Activated T-helper 2 cell treated with anti-CD3 and anti-CD28 coated beads, Interferon-gamma antibody, Interleukin-2, Interleukin-4, amounts not matched to agents 10 μg/mL and 5 μg/mL and 100 μg/mL, durations not matched to agents 14 hours and 24 hours and 36 hours (primary cell): Measurements from ENCODE around the gene ATP13A3. TPM values are rescaled to one million over a fixed set of nuclear protein-coding genes. Genes with fewer than 3 reads are reported as not detected.

ENCODE experiments used
- DNase-seq: peaks from one replicate; pipeline ENCODE4 v3.0.0; 2021; ENCODE audit warnings: low spot score
- H3K27ac Mint-ChIP-seq: one replicate; pipeline ENCODE4 v1.8.0; 2021; ENCODE audit warnings: mixed read lengths
- H3K27me3 Mint-ChIP-seq: one replicate; pipeline ENCODE4 v1.8.0; 2021; ENCODE audit warnings: low read depth, mixed read lengths
- H3K36me3 Mint-ChIP-seq: one replicate; pipeline ENCODE4 v1.8.0; 2021; ENCODE audit warnings: low read depth, mixed read lengths
- H3K4me1 Mint-ChIP-seq: one replicate; pipeline ENCODE4 v1.8.0; 2021; ENCODE audit warnings: low read depth, mixed read lengths
- H3K4me3 Mint-ChIP-seq: one replicate; pipeline ENCODE4 v1.8.0; 2021; ENCODE audit warnings: low read depth, mild to moderate bottlenecking, moderate library complexity, mixed read lengths
- H3K9me3 Mint-ChIP-seq: one replicate; pipeline ENCODE4 v1.8.0; 2021; ENCODE audit warnings: mixed read lengths
- intact Hi-C: fragments of 100-400 bp; cut with micrococcal nuclease; formaldehyde crosslinking; loops from one replicate; pipeline ENCODE4 v1.15.1; 2023
- total RNA-seq: library from RNA; stranded (reverse); gene quantifications from 2 replicates; pipeline ENCODE4 v1.2.3, GENCODE V29; 2022

ATP13A3 gene
- total RNA-seq, 1 donor from 2014 or later = 136 TPM

GRCh38 chr3:194392576-194392975, 94.2 kb downstream of the ATP13A3 start:
- intact Hi-C loops = no loop called here
- no peak overlapping the region for H3K27ac Mint-ChIP-seq
- H3K9me3 Mint-ChIP-seq = peaks cover 12% of the 10 kb centered on the region
- H3K27me3 Mint-ChIP-seq = peaks cover 38% of the 10 kb centered on the region
- H3K4me3 Mint-ChIP-seq = no peak overlapping the region
- no peak for DNase-seq
- peaks cover 4% of the 10 kb centered on the region for H3K36me3 Mint-ChIP-seq
- H3K4me1 Mint-ChIP-seq = peaks cover 20% of the 10 kb centered on the region

- H3K36me3 Mint-ChIP-seq = peaks cover 4% of the 10 kb centered on the region
These were observed 96.0 kb downstream of the ATP13A3 start for GRCh38 chr3:194390835-194391234.

DNA sequence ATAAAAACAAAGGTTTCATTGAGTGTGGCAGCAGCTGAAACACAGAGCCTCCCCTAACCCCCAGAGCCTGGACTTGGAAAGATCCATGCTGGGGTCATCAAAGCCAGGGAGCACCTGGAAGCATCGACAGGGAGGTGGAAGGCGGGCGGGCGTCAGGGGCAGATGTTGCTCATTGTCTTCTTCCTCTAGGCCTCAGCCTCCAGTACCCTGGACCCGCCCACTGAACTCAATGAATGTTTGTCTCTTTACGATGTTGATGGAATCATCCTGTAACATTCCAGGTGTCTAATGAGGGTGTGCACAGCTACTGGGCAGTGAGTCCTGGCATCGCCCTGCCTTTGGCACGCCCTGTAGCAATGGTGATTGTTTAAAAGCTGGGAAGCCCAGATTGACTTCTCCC, 97.5 kb downstream of the ATP13A3 start:
- Mint-ChIP-seq H3K27me3 (peaks cover 26% of the 10 kb centered on the region), H3K9me3 (peaks cover 12% of the 10 kb centered on the region), H3K27ac (no peak overlapping the region), H3K4me1 (no peaks in the 10 kb centered on the region), H3K36me3 (peaks cover 4% of the 10 kb centered on the region), H3K4me3 (no peak overlapping the region)
- no peak for DNase-seq
- intact Hi-C loops = no loop called here

More at GRCh38 chr3:194390835-194391234, 96.0 kb downstream of the ATP13A3 start:
- Mint-ChIP-seq H3K9me3 (peaks cover 12% of the 10 kb centered on the region), H3K27me3 (peaks cover 34% of the 10 kb centered on the region), H3K27ac (no peak overlapping the region), H3K4me3 (no peak overlapping the region), H3K4me1 (peaks cover 9% of the 10 kb centered on the region)
- intact Hi-C loops = no loop called here
- no peak for DNase-seq

DNA sequence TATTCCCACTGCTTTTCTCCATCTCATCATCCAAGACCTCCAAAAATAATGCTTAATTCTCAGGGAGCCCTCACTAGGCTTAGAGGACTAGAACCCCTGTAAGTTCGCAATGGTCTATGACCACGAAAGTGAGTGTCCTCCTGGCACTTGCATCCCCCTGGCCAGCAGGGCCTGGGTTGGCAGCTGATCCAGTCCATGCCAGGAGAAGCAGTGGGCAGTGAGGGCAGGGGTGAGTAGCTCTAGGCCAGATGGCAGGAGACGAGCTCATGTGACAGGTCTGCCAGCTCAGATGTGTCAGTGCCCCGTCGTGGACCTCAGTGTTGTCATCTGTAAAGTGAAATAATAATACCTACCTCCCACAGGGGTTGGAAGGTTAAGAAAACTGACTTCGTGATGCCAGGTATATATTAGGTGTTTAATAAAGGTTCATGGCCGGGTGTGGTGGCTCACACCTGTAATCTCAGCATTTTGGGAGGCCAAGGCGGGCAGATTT, 98.8 kb downstream of the ATP13A3 start:
- H3K4me1 Mint-ChIP-seq = no peaks in the 10 kb centered on the region
- no peak overlapping the region for H3K27ac Mint-ChIP-seq
- no peak for DNase-seq
- peaks cover 4% of the 10 kb centered on the region for H3K36me3 Mint-ChIP-seq
- no peak overlapping the region for H3K4me3 Mint-ChIP-seq
- H3K27me3 Mint-ChIP-seq = peaks cover 26% of the 10 kb centered on the region
- peaks cover 12% of the 10 kb centered on the region for H3K9me3 Mint-ChIP-seq
- intact Hi-C loops = no loop called here

- no peak for DNase-seq
- no peaks in the 10 kb centered on the region for H3K4me1 Mint-ChIP-seq
- peaks cover 12% of the 10 kb centered on the region for H3K9me3 Mint-ChIP-seq
- peaks cover 24% of the 10 kb centered on the region for H3K27me3 Mint-ChIP-seq
- no peak overlapping the region for H3K27ac Mint-ChIP-seq
- peaks cover 4% of the 10 kb centered on the region for H3K36me3 Mint-ChIP-seq
- intact Hi-C loops = no loop called here
- H3K4me3 Mint-ChIP-seq = no peak overlapping the region
These were observed 99.5 kb downstream of the ATP13A3 start for GRCh38 chr3:194387276-194387675.

DNA sequence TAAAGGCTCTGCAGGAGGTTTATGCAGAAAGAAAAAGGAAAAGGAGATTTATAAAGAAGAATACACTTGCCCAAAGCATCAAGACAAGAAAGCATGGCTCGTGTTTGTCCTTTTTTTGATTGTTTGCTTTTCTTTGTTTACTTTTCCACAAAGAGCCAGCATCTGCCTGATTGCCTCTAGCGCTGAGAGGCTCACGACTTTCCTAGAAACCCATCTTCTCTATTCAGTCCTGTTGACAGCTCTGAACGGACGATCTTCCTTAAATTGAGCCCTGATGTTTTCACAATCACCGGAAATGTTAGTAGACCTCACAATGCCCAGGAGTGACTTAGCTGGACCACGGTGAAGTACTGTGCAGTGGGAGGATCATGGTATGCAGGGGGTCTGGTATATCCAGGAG, 100.2 kb downstream of the ATP13A3 start:
- Mint-ChIP-seq H3K27me3 (peaks cover 24% of the 10 kb centered on the region), H3K9me3 (peaks cover 12% of the 10 kb centered on the region), H3K4me1 (no peaks in the 10 kb centered on the region), H3K4me3 (no peak overlapping the region), H3K36me3 (peaks cover 4% of the 10 kb centered on the region), H3K27ac (no peak overlapping the region)
- intact Hi-C loops = no loop called here
- DNase-seq = no peak

DNA sequence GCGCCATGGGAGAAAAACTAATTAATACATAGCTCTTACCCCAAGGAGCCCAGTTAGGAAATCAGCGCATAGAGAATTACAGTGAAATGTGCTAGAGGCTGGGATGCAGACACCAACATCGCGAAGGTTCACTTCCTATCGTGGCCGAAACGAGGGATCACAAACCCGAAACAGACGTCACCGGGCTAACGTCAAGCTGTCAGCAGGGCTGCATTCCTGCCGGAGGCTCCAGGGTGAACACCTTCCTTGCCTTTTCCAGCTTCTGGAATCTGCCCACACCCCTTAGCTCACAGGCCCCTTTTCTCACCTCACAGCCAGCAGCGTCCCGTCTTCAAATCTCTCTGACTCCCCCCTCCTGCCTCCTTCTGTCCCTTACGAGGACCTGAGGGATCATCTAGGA, 100.7 kb downstream of the ATP13A3 start:
- intact Hi-C loops = no loop called here
- Mint-ChIP-seq H3K4me3 (no peak overlapping the region), H3K36me3 (peaks cover 4% of the 10 kb centered on the region), H3K9me3 (peaks cover 8% of the 10 kb centered on the region), H3K4me1 (no peaks in the 10 kb centered on the region), H3K27ac (no peak overlapping the region), H3K27me3 (peaks cover 21% of the 10 kb centered on the region)
- DNase-seq = no peak

DNA sequence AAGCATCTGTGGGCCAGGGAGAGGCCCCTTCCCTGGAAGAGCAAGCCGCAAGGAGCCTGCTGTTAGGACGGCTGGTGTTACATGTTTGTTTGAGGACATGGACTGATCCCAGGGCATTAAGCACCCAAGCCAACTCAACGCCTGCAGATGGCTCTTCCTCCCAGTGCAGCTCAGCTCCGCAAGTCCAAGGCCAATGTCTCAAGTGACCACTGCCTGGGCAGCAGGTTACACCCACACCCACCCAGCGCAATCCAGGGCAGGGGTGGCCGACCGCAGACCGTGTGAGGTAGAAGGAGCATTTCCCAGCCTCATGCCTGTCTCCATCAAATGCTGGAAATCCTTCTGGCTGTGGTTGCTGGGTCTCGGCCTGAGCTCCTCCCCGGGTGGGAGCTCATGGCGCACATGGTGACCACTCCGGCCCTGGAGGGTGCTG, 102.2 kb downstream of the ATP13A3 start:
- no peak for DNase-seq
- H3K4me1 Mint-ChIP-seq = no peaks in the 10 kb centered on the region
- intact Hi-C loops = no loop called here

DNA sequence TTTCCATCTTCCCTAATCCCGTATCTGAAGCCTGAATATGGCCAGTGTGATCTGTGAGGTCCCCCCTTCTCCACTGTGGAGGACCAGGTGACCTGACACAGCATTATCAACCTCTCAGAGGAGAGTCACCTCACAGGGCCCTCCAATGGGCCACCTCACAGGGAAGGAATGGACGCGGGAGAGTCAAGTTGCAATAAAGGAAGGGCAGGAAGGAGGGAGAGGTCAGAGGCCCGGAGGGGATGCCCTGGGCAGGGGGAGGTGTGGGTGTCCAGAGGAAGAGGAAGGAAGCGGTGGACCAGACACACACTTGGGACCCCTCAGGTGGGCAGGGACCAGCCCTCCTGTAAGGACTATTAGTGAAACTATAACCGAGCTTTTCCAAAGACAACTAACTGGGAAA, 102.6 kb downstream of the ATP13A3 start:
- Mint-ChIP-seq H3K36me3 (no peaks in the 10 kb centered on the region), H3K27ac (no peak overlapping the region), H3K4me1 (no peaks in the 10 kb centered on the region), H3K27me3 (peaks cover 10% of the 10 kb centered on the region), H3K4me3 (no peak overlapping the region), H3K9me3 (no peaks in the 10 kb centered on the region)
- no peak for DNase-seq
- intact Hi-C loops = no loop called here

More for the DNA sequence above, 102.2 kb downstream of the ATP13A3 start:
- Mint-ChIP-seq H3K27ac (no peak overlapping the region), H3K36me3 (no peaks in the 10 kb centered on the region), H3K9me3 (no peaks in the 10 kb centered on the region), H3K27me3 (peaks cover 13% of the 10 kb centered on the region), H3K4me3 (no peak overlapping the region)

- intact Hi-C loops = no loop called here
- DNase-seq = no peak
- H3K27me3 Mint-ChIP-seq = peaks cover 13% of the 10 kb centered on the region
- H3K36me3 Mint-ChIP-seq = no peaks in the 10 kb centered on the region
- H3K4me3 Mint-ChIP-seq = no peak overlapping the region
- no peaks in the 10 kb centered on the region for H3K9me3 Mint-ChIP-seq
- H3K27ac Mint-ChIP-seq = no peak overlapping the region
- no peaks in the 10 kb centered on the region for H3K4me1 Mint-ChIP-seq
These were observed 103.4 kb downstream of the ATP13A3 start for GRCh38 chr3:194383276-194383940.

DNA sequence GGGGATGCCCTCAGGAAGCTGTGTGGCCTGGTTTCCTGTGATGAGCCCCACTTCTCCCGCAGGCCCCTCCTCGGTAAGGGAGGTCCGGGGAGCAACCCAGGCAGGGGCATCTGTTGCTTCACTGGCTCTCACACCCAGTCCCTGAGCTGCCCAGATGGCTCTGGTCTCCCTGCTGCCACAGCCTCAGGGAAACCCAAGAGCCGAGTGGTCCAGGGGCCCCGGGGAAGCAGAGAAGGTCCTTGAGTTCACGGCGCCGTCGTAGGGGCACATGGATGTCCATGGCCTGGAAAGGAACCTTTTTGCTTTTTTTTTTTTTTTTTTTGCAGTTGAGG, 103.9 kb downstream of the ATP13A3 start:
- no peaks in the 10 kb centered on the region for H3K4me1 Mint-ChIP-seq

GRCh38 chr3:194382196-194382891, 104.5 kb downstream of the ATP13A3 start:
- Mint-ChIP-seq H3K36me3 (no peaks in the 10 kb centered on the region), H3K27ac (no peak overlapping the region), H3K27me3 (peaks cover 13% of the 10 kb centered on the region), H3K4me1 (no peaks in the 10 kb centered on the region), H3K4me3 (no peak overlapping the region), H3K9me3 (no peaks in the 10 kb centered on the region)
- no peak for DNase-seq
- intact Hi-C loops = no loop called here

More for the DNA sequence above, 103.9 kb downstream of the ATP13A3 start:
- DNase-seq = no peak
- Mint-ChIP-seq H3K27me3 (peaks cover 14% of the 10 kb centered on the region), H3K9me3 (no peaks in the 10 kb centered on the region), H3K4me3 (no peak overlapping the region), H3K27ac (no peak overlapping the region), H3K36me3 (no peaks in the 10 kb centered on the region)
- intact Hi-C loops = no loop called here

- H3K4me3 Mint-ChIP-seq = no peak overlapping the region
- DNase-seq = no peak
- no peaks in the 10 kb centered on the region for H3K36me3 Mint-ChIP-seq
- H3K9me3 Mint-ChIP-seq = no peaks in the 10 kb centered on the region
- H3K27me3 Mint-ChIP-seq = peaks cover 13% of the 10 kb centered on the region
- H3K27ac Mint-ChIP-seq = no peak overlapping the region
- no peaks in the 10 kb centered on the region for H3K4me1 Mint-ChIP-seq
- intact Hi-C loops = no loop called here
These were observed 105.3 kb downstream of the ATP13A3 start for GRCh38 chr3:194381460-194381875.
